Kidney capillary endothelial cell (primary cell): ENCODE results near the gene CISD3.
"Not testable (repeated sequence)": the region's sequence is repeated elsewhere in the genome, so short reads cannot be mapped to it uniquely, and the experiment has no call there.

ENCODE experiments used
- DNase-seq: peaks from one replicate; pipeline ENCODE4 v3.0.0-alpha.2; 2018; ENCODE audit warnings: low spot score

The CISD3 gene

GRCh38 chr17:38707678-38708351 lies 22.3 kb upstream of the CISD3 start:
- no peak for DNase-seq

- DNase-seq, result no peak
These were observed 20.9 kb upstream of the CISD3 start for GRCh38 chr17:38709104-38709820.

GRCh38 chr17:38709864-38710603 lies 20.1 kb upstream of the CISD3 start:
- DNase-seq, result no peak

- DNase-seq, result no peak
These were observed 19.6 kb upstream of the CISD3 start for GRCh38 chr17:38710604-38710962.

- DNase-seq, result no peak
These were observed 19.2 kb upstream of the CISD3 start for GRCh38 chr17:38710985-38711384.

- DNase-seq, result no peak
These were observed 18.2 kb upstream of the CISD3 start for GRCh38 chr17:38711792-38712571.

- DNase-seq, result no peak
These were observed 17.5 kb upstream of the CISD3 start for GRCh38 chr17:38712593-38712992.

- DNase-seq, result no peak
These were observed 16.6 kb upstream of the CISD3 start for GRCh38 chr17:38713456-38714075.

- no peak for DNase-seq
These were observed 14.8 kb upstream of the CISD3 start for GRCh38 chr17:38715216-38715943.

GRCh38 chr17:38716368-38717005 lies 13.7 kb upstream of the CISD3 start:
- DNase-seq, result no peak

GRCh38 chr17:38717139-38717745 lies 12.9 kb upstream of the CISD3 start:
- DNase-seq, result no peak

- no peak for DNase-seq
These were observed 10.7 kb upstream of the CISD3 start for GRCh38 chr17:38719289-38719942.

- no peak for DNase-seq
These were observed 10.0 kb upstream of the CISD3 start for GRCh38 chr17:38719943-38720641.

- no peak for DNase-seq
These were observed 9.2 kb upstream of the CISD3 start for GRCh38 chr17:38720941-38721340.

GRCh38 chr17:38721802-38722201 lies 8.3 kb upstream of the CISD3 start:
- DNase-seq, result no peak

GRCh38 chr17:38724337-38724988 lies 5.7 kb upstream of the CISD3 start:
- DNase-seq, result no peak

- DNase-seq, result no peak
These were observed 5.1 kb upstream of the CISD3 start for GRCh38 chr17:38725066-38725465.

- not testable (repeated sequence) for DNase-seq
These were observed 4.0 kb upstream of the CISD3 start for GRCh38 chr17:38726145-38726544.

- DNase-seq, result no peak
These were observed 2.4 kb upstream of the CISD3 start for GRCh38 chr17:38727736-38728135.
